Small intestine (tissue), 16 donors: Measurements from ENCODE around the gene TLR1. TPM values are rescaled to one million over a fixed set of nuclear protein-coding genes. Genes with fewer than 3 reads are reported as not detected.

Experiments
- DNase-seq, 2 donors: peaks; one replicate each; pipeline versions ENCODE4 v3.0.0 to v3.0.0-alpha.2; 2013
- FAIRE-seq: peaks from 2 replicates; lab custom pipeline; 2012; peaks lifted over from hg19 to GRCh38; lab: Jason Lieb, UNC
- H3K27ac ChIP-seq, 3 donors: one replicate each; pipeline ENCODE4 v1.5.1; 2013; ENCODE audit warnings: low read length in 2 of 3, mild to moderate bottlenecking in 2 of 3, control low read depth in 1 of 3, inconsistent platforms in 1 of 3, low read depth in 1 of 3, moderate library complexity in 1 of 3
- H3K27me3 ChIP-seq, 3 donors: one replicate each; pipeline ENCODE4 v1.6.1; 2013; ENCODE audit warnings: low read length in 3 of 3, inconsistent platforms in 1 of 3; ENCODE audit not compliant: control insufficient read depth in 3 of 3, insufficient read depth in 3 of 3
- H3K36me3 ChIP-seq, 3 donors: one replicate each; pipeline ENCODE4 v1.6.1; 2013; ENCODE audit warnings: low read length in 3 of 3, inconsistent platforms in 1 of 3, low read depth in 1 of 3, mild to moderate bottlenecking in 1 of 3, moderate library complexity in 1 of 3; ENCODE audit not compliant: control insufficient read depth in 3 of 3, insufficient read depth in 2 of 3
- H3K4me1 ChIP-seq, 3 donors: one replicate each; pipeline ENCODE4 v1.6.1; 2013; ENCODE audit warnings: low read length in 2 of 3, inconsistent platforms in 1 of 3, low read depth in 1 of 3, mild to moderate bottlenecking in 1 of 3, moderate library complexity in 1 of 3; ENCODE audit not compliant: control insufficient read depth in 3 of 3, insufficient read depth in 2 of 3
- H3K4me3 ChIP-seq, 3 donors: one replicate each; pipeline ENCODE4 v1.5.1; 2013; ENCODE audit warnings: low read length in 3 of 3, control low read depth in 1 of 3, inconsistent platforms in 1 of 3, low read depth in 1 of 3, mild to moderate bottlenecking in 1 of 3, moderate library complexity in 1 of 3
- H3K9me3 ChIP-seq, 2 donors: one replicate each; pipeline ENCODE4 v1.6.1; 2013; ENCODE audit warnings: low read depth in 1 of 2, low read length in 1 of 2; ENCODE audit not compliant: control insufficient read depth in 2 of 2, insufficient read depth in 1 of 2
- WGBS, 3 donors: extraction: QIAGEN DNeasy Blood & Tissue Kit; methylation state at CpG; one replicate each; pipeline ENCODE4 v1.1.7; 2013; 5-methylcytosine and 5-hydroxymethylcytosine counted together
- long read RNA-seq, 10 donors: transcript quantifications; one replicate each; lab custom pipeline, GENCODE V29; 2026
- polyA plus RNA-seq, 4 donors: library from polyadenylated mRNA; stranded (reverse) in 3 of 4; unstranded in 1 of 4; fragments of 200-250 nt in 3 of 4; fragments of 120-200 nt in 1 of 4; gene quantifications; one replicate each; pipeline versions ENCODE4 v1.2.1 to v1.2.3, GENCODE V29; 2013
- donor health status: healthy with polysubstance abuse.
- donor health status: control.
- donor health status: control.
- donor health status: Bipolar disorder and iron deficiency.
- donor health status: healthy.

Gene TLR1, protein sequence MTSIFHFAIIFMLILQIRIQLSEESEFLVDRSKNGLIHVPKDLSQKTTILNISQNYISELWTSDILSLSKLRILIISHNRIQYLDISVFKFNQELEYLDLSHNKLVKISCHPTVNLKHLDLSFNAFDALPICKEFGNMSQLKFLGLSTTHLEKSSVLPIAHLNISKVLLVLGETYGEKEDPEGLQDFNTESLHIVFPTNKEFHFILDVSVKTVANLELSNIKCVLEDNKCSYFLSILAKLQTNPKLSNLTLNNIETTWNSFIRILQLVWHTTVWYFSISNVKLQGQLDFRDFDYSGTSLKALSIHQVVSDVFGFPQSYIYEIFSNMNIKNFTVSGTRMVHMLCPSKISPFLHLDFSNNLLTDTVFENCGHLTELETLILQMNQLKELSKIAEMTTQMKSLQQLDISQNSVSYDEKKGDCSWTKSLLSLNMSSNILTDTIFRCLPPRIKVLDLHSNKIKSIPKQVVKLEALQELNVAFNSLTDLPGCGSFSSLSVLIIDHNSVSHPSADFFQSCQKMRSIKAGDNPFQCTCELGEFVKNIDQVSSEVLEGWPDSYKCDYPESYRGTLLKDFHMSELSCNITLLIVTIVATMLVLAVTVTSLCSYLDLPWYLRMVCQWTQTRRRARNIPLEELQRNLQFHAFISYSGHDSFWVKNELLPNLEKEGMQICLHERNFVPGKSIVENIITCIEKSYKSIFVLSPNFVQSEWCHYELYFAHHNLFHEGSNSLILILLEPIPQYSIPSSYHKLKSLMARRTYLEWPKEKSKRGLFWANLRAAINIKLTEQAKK
- 1 to 10 TPM in 3 of 4 donors, under 1 TPM in 1; 0.54 to 4.6 (median 1.8) TPM for polyA plus RNA-seq
- long read RNA-seq, donor 1, partial matches to known transcripts = 0 of 2 reads
- long read RNA-seq, donor 1, other reads (novel, unspliced or antisense) = 0 of 2 reads
- long read RNA-seq, donor 2 = 0 reads
- long read RNA-seq, donor 3 = 0 reads
- long read RNA-seq, donor 4 = 0 reads
- long read RNA-seq, donor 5 = 0 reads
- long read RNA-seq, donor 6, partial matches to known transcripts = 0 of 1 reads
- long read RNA-seq, donor 6, other reads (novel, unspliced or antisense) = 0 of 1 reads
- long read RNA-seq, donor 7 = 0 reads
- long read RNA-seq, donor 8 = 0 reads
- long read RNA-seq, donor 9 = 0 reads
- long read RNA-seq, donor 10 = 0 reads

GRCh38 chr4:38804654-38805295 lies at the start of gene TLR1:
Gene TLR1 (minus strand): TSS chr4:38804791. CDS start chr4:38798831, 5,960 bp downstream.
- Histone ChIP-seq H3K4me3 (peak within 1 kb of the TSS; percentile 19 to 41 (median 36)), H3K4me1 (peaks cover 0 to 10% (median 0%) of the 10 kb centered on the region in 3 donors), H3K36me3 (peaks cover 0 to 5% (median 0%) of the 10 kb centered on the region in 3 donors), H3K27ac (peak within 1 kb of the TSS; percentile 55 to 85 (median 61)), H3K27me3 (no peaks in the 10 kb centered on the region), H3K9me3 (peaks cover 0 to 12% of the 10 kb centered on the region in 2 donors)
- FAIRE-seq (peak; percentile 84), DNase-seq (peak; percentile 54 to 71)
- WGBS, 3 donors = 37 to 43% (median 40%) methylated on average over 7 of the region's 7 CpGs

GRCh38 chr4:38846015-38846414 lies 41.4 kb upstream of the TLR1 start:
- Histone ChIP-seq H3K27ac (no peak overlapping the region), H3K36me3 (no peaks in the 10 kb centered on the region), H3K4me3 (no peak overlapping the region), H3K9me3 (peaks cover 0 to 3% of the 10 kb centered on the region in 2 donors), H3K27me3 (no peaks in the 10 kb centered on the region), H3K4me1 (no peaks in the 10 kb centered on the region)
- DNase-seq = no peak
- FAIRE-seq = no peak
- 85 to 100% (median 97%) methylated on average over 3 of the region's 3 CpGs for WGBS, 3 donors

DNA sequence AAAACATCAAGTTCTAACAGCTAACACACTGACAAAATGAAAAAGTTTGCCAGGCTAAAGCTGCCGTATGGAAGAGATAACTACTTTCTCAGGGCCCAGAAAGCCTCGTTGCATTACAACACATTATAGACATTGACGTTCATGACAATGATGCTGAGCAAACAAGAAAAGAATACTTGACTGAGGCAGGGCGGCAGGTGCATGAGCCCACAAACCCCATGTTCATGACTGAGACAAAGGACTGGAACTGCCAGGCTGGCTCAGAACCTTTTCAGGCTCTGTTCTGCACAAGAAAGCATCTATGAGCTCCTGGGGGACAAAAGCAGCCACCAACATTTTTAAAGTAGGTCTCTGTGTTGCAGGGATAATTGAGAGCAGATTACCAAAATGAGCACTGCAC lies 38.4 kb upstream of the TLR1 start:
- H3K36me3 ChIP-seq = no peaks in the 10 kb centered on the region
- no peak for FAIRE-seq
- H3K27ac ChIP-seq = no peak overlapping the region
- no peak overlapping the region for H3K4me3 ChIP-seq
- no peaks in the 10 kb centered on the region for H3K27me3 ChIP-seq
- peaks cover 0 to 3% of the 10 kb centered on the region in 2 donors for H3K9me3 ChIP-seq
- 79 to 82% (median 81%) methylated on average over 4 of the region's 4 CpGs for WGBS, 3 donors
- H3K4me1 ChIP-seq = no peaks in the 10 kb centered on the region
- no peak for DNase-seq

- DNase-seq (no peak), FAIRE-seq (no peak)
- H3K4me1 ChIP-seq = no peaks in the 10 kb centered on the region
- H3K27ac ChIP-seq = no peak overlapping the region
- 48 to 66% (median 50%) methylated on average over 2 of the region's 2 CpGs for WGBS, 3 donors
- no peaks in the 10 kb centered on the region for H3K36me3 ChIP-seq
- H3K9me3 ChIP-seq = no peaks in the 10 kb centered on the region
- H3K4me3 ChIP-seq = no peak overlapping the region
- no peaks in the 10 kb centered on the region for H3K27me3 ChIP-seq
These were observed 33.3 kb upstream of the TLR1 start for GRCh38 chr4:38837849-38838248.

DNA sequence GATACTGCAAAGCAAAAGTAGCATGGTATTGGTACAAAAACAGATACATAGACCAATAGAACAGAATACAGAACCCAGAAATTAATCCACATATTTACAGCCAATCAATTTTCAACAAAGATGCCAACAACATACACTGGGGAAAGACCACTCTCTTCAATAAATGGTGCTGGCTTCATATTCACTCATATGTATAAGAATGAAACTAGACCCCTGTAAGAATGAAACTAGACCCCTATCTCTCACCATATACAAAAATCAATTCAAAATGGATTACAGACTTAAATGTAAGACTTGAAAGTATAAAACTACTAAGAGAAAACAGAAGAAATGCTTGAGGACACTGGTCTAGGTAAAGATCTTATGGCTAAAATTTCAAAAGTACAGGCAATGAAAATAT lies 32.7 kb upstream of the TLR1 start:
- no peak for FAIRE-seq
- no peaks in the 10 kb centered on the region for H3K36me3 ChIP-seq
- H3K4me3 ChIP-seq = no peak overlapping the region
- H3K4me1 ChIP-seq = no peaks in the 10 kb centered on the region
- no peaks in the 10 kb centered on the region for H3K27me3 ChIP-seq
- no peak overlapping the region for H3K27ac ChIP-seq
- no peaks in the 10 kb centered on the region for H3K9me3 ChIP-seq
- no peak for DNase-seq

GRCh38 chr4:38834570-38834969 lies 30.0 kb upstream of the TLR1 start:
- FAIRE-seq = no peak
- no peak for DNase-seq

DNA sequence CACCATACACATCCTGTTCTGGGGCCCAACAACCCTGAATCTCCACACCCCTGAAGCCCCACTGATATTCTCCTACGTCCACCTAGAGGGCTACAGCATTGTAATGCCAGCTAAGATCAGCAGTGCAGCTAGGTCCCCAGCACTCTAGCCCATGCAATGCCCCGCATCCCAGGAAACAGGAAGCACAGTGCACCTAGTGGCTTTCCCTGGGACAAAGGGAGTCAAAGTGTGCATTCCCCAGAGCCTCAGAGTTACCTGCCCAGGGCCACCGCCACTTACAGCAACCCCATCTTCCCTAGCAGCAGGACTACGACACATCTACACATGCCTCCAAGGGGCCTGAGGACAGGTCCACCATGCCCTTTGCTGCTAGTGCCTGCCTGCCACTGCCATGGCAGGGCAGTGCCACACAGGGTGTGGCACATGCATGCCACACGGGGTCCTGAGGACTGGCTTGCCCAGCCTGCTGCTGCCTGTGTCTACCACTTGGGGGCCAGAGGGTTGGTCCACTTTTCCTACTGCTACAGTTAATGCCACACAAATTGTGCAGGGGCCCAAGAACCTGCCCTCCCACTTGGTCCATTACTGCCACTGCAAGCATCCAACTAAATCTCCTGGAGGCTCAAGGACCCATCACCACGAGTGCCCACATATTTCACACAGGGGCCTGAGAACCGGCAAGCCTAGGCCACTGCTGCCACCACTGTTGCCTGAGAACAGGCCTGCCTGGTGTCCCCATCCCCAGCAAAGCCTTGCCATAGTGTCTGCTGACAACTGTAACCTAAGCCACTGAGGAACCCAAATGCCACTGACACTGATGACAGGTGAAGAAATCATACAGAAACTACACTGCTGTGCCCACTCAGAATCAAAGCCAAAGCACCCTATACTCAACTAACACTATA lies 28.3 kb upstream of the TLR1 start:
- WGBS, 3 donors = 86 to 92% (median 91%) methylated on average over 7 of the region's 7 CpGs
- no peaks in the 10 kb centered on the region for H3K9me3 ChIP-seq
- no peak overlapping the region for H3K27ac ChIP-seq
- DNase-seq (no peak), FAIRE-seq (no peak)
- no peak overlapping the region for H3K4me3 ChIP-seq
- no peaks in the 10 kb centered on the region for H3K36me3 ChIP-seq
- no peaks in the 10 kb centered on the region for H3K27me3 ChIP-seq
- H3K4me1 ChIP-seq = no peaks in the 10 kb centered on the region

More at GRCh38 chr4:38834570-38834969, 30.0 kb upstream of the TLR1 start:
- no peak overlapping the region for H3K27ac ChIP-seq
- H3K36me3 ChIP-seq = no peaks in the 10 kb centered on the region
- H3K9me3 ChIP-seq = no peaks in the 10 kb centered on the region
- WGBS, 3 donors = 96% methylated on average over 4 of the region's 4 CpGs
- no peaks in the 10 kb centered on the region for H3K27me3 ChIP-seq
- no peaks in the 10 kb centered on the region for H3K4me1 ChIP-seq
- no peak overlapping the region for H3K4me3 ChIP-seq
